ENCODE data around the gene MKRN2. TPM values are rescaled to one million over a fixed set of nuclear protein-coding genes. Genes with fewer than 3 reads are reported as not detected.

Gene MKRN2
- total RNA-seq, 4 donors from 2014 or later = 17.6 to 59.5 (median 38.1) TPM

DNA sequence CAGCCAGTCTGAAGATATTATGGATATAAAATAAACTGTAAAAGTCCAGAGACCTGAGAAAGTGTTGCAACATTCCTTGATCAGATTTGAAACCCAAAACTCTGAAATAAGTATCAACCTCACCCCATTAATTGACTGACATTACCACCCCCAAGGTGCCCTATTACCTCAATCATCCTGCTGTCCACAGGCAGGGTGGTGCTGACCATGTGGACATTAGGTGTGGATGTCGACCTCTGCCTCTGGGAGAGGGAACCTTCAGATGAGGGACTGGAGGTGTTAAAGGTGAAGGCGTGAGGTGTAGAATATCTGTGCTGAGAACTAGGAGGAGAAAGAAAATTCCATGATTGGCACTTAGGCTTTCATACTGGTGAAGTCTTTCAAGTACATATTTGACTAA is 47.1 kb downstream of the MKRN2 start:
- intact Hi-C loops (cut with DNase I; ENCODE audit: low total_unique reads) = no loop called here
- no peak for DNase-seq
- no peaks in the 10 kb centered on the region for H3K9me3 ChIP-seq
- H3K4me3 ChIP-seq = no peak overlapping the region
- H3K36me3 ChIP-seq = no peaks in the 10 kb centered on the region
- no peak overlapping the region for H3K27ac ChIP-seq
- TF ChIP-seq, protein P1, sequence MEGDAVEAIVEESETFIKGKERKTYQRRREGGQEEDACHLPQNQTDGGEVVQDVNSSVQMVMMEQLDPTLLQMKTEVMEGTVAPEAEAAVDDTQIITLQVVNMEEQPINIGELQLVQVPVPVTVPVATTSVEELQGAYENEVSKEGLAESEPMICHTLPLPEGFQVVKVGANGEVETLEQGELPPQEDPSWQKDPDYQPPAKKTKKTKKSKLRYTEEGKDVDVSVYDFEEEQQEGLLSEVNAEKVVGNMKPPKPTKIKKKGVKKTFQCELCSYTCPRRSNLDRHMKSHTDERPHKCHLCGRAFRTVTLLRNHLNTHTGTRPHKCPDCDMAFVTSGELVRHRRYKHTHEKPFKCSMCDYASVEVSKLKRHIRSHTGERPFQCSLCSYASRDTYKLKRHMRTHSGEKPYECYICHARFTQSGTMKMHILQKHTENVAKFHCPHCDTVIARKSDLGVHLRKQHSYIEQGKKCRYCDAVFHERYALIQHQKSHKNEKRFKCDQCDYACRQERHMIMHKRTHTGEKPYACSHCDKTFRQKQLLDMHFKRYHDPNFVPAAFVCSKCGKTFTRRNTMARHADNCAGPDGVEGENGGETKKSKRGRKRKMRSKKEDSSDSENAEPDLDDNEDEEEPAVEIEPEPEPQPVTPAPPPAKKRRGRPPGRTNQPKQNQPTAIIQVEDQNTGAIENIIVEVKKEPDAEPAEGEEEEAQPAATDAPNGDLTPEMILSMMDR (IDR thresholded peaks at IDR 0.05) = no peak
- no peak for TF ChIP-seq POLR2A (IDR thresholded peaks at IDR 0.05)
- H3K27me3 ChIP-seq = no peaks in the 10 kb centered on the region
- H3K4me1 ChIP-seq = peaks cover 0 to 2% of the 10 kb centered on the region in 2 donors

DNA sequence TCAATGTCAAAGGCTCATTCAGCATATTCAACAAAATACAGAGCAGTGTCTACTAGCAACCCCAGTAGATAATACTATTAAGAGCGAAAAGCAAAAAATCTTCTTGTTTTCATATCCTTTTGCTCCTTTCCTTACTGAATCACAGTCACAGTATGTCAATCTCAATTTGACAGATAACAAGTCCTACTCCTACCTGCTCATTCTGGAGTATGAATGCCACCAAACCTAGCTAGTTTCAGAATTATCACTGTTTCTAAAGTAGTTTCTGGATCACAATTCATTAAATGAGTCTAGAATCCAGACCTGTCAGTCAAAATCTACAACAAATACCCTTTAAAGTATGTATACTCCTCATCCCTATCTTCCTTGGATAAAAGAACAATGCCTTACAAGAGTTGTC is 51.5 kb downstream of the MKRN2 start:
- intact Hi-C loops (cut with DNase I; ENCODE audit: low total_unique reads) = no loop called here
- Histone ChIP-seq H3K27me3 (no peaks in the 10 kb centered on the region), H3K27ac (no peak overlapping the region), H3K9me3 (no peaks in the 10 kb centered on the region), H3K36me3 (no peaks in the 10 kb centered on the region), H3K4me1 (no peaks in the 10 kb centered on the region), H3K4me3 (no peak overlapping the region)
- no peak for DNase-seq
- TF ChIP-seq, protein P1 (IDR thresholded peaks at IDR 0.05) = no peak
- TF ChIP-seq POLR2A (IDR thresholded peaks at IDR 0.05) = no peak

DNA sequence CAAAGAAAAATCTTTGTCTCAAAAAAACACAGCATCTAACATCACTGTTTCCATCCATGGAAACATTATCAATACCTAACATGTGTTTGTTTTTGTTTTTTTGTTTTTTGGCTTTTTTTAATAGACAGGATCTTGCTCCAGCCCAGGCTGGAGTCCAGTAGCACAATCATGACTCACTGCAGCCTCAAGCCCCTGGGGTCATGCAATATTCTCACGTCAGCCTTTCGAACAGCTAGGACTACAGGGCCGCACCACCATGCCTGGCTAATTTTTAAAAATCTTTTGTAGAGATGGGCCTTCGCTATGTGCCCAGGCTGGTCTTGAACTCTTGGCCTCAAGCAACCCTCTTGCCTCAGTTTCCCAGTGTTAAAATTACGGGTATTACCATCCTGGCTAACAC is 54.2 kb downstream of the MKRN2 start:
- TF ChIP-seq POLR2A (IDR thresholded peaks at IDR 0.05) = no peak
- TF ChIP-seq, protein P1 (IDR thresholded peaks at IDR 0.05) = no peak
- no peak overlapping the region for H3K4me3 ChIP-seq
- no peaks in the 10 kb centered on the region for H3K9me3 ChIP-seq
- H3K27me3 ChIP-seq = no peaks in the 10 kb centered on the region
- no peak overlapping the region for H3K27ac ChIP-seq
- no peaks in the 10 kb centered on the region for H3K36me3 ChIP-seq
- H3K4me1 ChIP-seq = no peaks in the 10 kb centered on the region
- intact Hi-C loops (cut with DNase I; ENCODE audit: low total_unique reads) = no loop called here
- DNase-seq = no peak

DNA sequence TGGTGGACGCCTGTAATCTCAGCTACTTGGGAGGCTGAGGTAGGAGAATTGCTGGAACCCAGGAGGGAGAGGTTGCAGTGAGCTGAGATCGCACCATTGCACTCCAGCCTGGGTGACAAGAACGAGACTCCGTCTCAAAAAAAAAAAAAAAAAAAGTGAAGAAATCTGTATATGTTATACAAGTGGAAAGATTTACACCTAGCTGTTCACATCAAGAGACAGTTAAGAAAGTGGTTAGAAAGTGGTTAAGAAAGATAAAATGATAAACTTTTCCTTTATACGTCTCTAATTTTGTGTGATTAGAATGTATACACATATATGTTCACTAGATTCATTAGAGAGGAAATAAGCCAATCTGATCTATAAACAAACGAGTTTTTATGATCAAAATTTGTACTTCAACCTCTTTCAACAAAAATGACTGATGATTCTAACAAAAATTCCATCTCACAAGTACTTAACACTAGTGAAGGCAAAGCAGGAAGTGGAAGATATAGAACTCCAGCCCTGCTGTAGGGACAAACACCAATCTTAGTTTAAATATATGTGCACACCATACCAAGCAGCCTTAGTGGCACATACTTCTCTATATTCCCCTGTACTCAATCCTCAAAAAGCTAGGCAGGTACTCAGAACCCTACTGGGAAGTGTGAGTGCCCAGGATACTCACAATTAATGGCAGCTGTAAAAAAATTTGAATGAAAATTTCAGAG is 55.8 kb downstream of the MKRN2 start:
- no peak for TF ChIP-seq POLR2A (IDR thresholded peaks at IDR 0.05)
- TF ChIP-seq, protein P1 (IDR thresholded peaks at IDR 0.05) = no peak
- no peak for DNase-seq
- no peak overlapping the region for H3K4me3 ChIP-seq
- no peak overlapping the region for H3K27ac ChIP-seq
- no peaks in the 10 kb centered on the region for H3K27me3 ChIP-seq
- H3K4me1 ChIP-seq = no peaks in the 10 kb centered on the region
- H3K9me3 ChIP-seq = no peaks in the 10 kb centered on the region
- intact Hi-C loops (cut with DNase I; ENCODE audit: low total_unique reads) = no loop called here
- no peaks in the 10 kb centered on the region for H3K36me3 ChIP-seq

DNA sequence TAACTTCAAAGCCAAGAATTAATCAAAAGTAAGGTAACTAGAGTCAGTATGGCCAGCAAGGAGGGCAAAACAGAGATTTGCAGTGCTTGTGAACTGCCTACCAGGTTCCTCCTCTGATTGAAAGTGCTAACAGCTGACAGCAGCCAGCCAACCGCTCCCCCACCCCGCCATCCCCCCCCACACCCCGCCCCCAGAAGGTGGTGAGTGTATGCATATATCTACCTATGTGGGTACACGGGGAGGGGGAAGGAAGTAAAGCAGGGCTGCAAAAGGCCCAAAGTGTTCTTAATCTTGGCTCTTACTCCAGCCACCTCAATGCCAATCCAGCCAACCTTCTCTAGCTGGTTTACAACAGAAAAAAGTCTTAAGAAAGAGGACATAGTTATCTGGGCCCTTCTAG is 56.4 kb downstream of the MKRN2 start:
- H3K36me3 ChIP-seq = no peaks in the 10 kb centered on the region
- no peak overlapping the region for H3K27ac ChIP-seq
- H3K4me1 ChIP-seq = no peaks in the 10 kb centered on the region
- no peak for DNase-seq
- H3K4me3 ChIP-seq = no peak overlapping the region
- intact Hi-C loops (cut with DNase I; ENCODE audit: low total_unique reads) = no loop called here
- no peaks in the 10 kb centered on the region for H3K27me3 ChIP-seq
- no peaks in the 10 kb centered on the region for H3K9me3 ChIP-seq
- TF ChIP-seq, protein P1 (IDR thresholded peaks at IDR 0.05) = no peak
- no peak for TF ChIP-seq POLR2A (IDR thresholded peaks at IDR 0.05)

Measured in uterus (tissue), 4 donors.